Chondrocyte (in vitro differentiated cells): ENCODE measurements around the gene HUS1. TPM values are rescaled to one million over a fixed set of nuclear protein-coding genes. Genes with fewer than 3 reads are reported as not detected.

Experiments used
- DNase-seq: peaks from one replicate; pipeline ENCODE4 v3.0.0; 2021; ENCODE audit warnings: mixed read lengths, low spot score
- H3K27ac Mint-ChIP-seq: one replicate; pipeline ENCODE4 v1.8.0; 2021; ENCODE audit warnings: mild to moderate bottlenecking, moderate library complexity, mixed read lengths; ENCODE audit not compliant: unreplicated experiment
- H3K27me3 Mint-ChIP-seq: 2 replicates; pipeline ENCODE4 v1.8.0; 2021; ENCODE audit warnings: low read depth, mixed read lengths
- H3K36me3 Mint-ChIP-seq: 2 replicates; pipeline ENCODE4 v1.8.0; 2021; ENCODE audit warnings: low read depth, mixed read lengths
- H3K4me1 Mint-ChIP-seq: 2 replicates; pipeline ENCODE4 v1.8.0; 2021; ENCODE audit warnings: low read depth, mild to moderate bottlenecking, mixed read lengths
- H3K4me3 Mint-ChIP-seq: one replicate; pipeline ENCODE4 v1.8.0; 2021; ENCODE audit warnings: mild to moderate bottlenecking, moderate library complexity, mixed read lengths; ENCODE audit not compliant: unreplicated experiment
- H3K9me3 Mint-ChIP-seq: 2 replicates; pipeline ENCODE4 v1.8.0; 2021; ENCODE audit warnings: low read depth, mixed read lengths
- total RNA-seq: library from RNA; stranded (reverse); gene quantifications from 3 replicates; pipeline ENCODE4 v1.2.1, GENCODE V29; 2021
- TF ChIP-seq, protein P1 (sequence below): fragments of 200-600 bp; sonication (generic); IDR thresholded peaks from 2 replicates; pipeline ENCODE4 v1.5.0; 2021; ENCODE audit warnings: antibody characterized with exemption, mild to moderate bottlenecking, moderate library complexity

HUS1 gene
- total RNA-seq, 1 donor from 2014 or later = 29.0 TPM

DNA sequence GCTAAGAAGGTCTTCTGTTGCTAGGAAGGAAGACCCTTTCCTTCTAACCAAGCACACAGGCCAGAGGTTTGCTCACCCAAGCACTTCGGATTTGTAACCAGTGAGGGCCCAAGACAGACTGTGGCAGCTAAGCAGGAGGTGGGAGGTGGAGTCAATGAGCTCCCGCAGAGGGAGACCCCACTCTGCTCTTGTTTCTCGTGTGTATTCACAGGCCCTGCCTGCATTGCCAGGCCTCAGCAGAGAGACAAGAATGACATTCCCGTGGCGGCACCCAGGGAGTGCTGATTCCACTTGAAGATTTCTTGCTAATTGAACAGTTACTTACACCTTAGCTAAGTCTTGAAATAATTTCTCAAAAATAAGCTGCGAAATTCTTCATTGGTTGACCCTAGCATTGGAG is 44.6 kb downstream of the HUS1 start:
- Mint-ChIP-seq H3K4me3 (no peak overlapping the region), H3K36me3 (no peaks in the 10 kb centered on the region), H3K9me3 (no peaks in the 10 kb centered on the region), H3K27ac (no peak overlapping the region), H3K4me1 (peaks cover 45% of the 10 kb centered on the region), H3K27me3 (no peaks in the 10 kb centered on the region)
- no peak for DNase-seq
- TF ChIP-seq, protein P1, sequence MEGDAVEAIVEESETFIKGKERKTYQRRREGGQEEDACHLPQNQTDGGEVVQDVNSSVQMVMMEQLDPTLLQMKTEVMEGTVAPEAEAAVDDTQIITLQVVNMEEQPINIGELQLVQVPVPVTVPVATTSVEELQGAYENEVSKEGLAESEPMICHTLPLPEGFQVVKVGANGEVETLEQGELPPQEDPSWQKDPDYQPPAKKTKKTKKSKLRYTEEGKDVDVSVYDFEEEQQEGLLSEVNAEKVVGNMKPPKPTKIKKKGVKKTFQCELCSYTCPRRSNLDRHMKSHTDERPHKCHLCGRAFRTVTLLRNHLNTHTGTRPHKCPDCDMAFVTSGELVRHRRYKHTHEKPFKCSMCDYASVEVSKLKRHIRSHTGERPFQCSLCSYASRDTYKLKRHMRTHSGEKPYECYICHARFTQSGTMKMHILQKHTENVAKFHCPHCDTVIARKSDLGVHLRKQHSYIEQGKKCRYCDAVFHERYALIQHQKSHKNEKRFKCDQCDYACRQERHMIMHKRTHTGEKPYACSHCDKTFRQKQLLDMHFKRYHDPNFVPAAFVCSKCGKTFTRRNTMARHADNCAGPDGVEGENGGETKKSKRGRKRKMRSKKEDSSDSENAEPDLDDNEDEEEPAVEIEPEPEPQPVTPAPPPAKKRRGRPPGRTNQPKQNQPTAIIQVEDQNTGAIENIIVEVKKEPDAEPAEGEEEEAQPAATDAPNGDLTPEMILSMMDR = no peak

DNA sequence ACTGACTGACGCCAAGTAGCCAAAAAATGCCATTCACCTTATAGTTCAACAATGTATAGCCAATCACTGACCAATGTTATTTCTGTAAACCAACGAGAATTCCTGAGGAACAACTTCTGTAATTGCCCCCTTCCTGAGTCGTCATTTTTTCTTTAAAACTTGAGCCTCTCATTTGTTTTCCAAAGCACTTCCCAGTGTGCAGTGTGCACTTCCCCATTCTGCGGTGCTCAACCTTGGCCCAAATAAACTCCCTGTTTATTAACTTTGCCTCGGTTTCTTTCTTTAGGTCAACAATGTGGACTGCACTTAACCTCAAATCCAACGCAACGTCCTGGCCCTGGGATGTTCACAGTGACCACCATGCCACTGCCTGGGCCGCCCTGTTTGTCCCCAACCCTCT is 46.2 kb downstream of the HUS1 start:
- peaks cover 36% of the 10 kb centered on the region for H3K4me1 Mint-ChIP-seq
- TF ChIP-seq, protein P1 = no peak
- DNase-seq = no peak
- H3K27me3 Mint-ChIP-seq = no peaks in the 10 kb centered on the region
- no peak overlapping the region for H3K4me3 Mint-ChIP-seq
- no peaks in the 10 kb centered on the region for H3K9me3 Mint-ChIP-seq
- no peaks in the 10 kb centered on the region for H3K36me3 Mint-ChIP-seq
- H3K27ac Mint-ChIP-seq = no peak overlapping the region

- Mint-ChIP-seq H3K4me1 (peaks cover 35% of the 10 kb centered on the region), H3K9me3 (no peaks in the 10 kb centered on the region), H3K36me3 (no peaks in the 10 kb centered on the region), H3K4me3 (no peak overlapping the region), H3K27ac (peak overlapping the region; percentile 78), H3K27me3 (no peaks in the 10 kb centered on the region)
- TF ChIP-seq, protein P1 = no peak
- no peak for DNase-seq
These were observed 46.9 kb downstream of the HUS1 start for GRCh38 chr7:47932466-47933037.

DNA sequence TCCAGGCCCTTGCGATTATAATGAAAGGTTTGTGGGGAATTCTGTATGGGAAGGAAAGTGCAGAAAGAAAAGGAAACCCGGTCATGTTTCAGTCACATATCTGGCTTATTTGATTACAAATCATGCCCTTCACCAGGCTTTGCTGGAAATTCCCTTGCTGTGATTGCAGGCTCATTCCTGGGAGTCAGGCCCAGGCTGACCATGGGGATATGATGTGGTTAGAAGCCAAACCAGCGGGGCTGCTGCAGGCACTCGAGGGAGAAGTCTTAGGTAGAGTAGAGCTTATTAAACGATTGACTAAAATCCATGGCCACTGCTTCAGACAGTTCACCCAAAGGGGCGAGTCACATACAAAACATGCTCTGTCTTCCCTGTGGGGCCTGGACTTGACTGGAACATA is 47.4 kb downstream of the HUS1 start:
- no peaks in the 10 kb centered on the region for H3K36me3 Mint-ChIP-seq
- peaks cover 29% of the 10 kb centered on the region for H3K4me1 Mint-ChIP-seq
- H3K27me3 Mint-ChIP-seq = no peaks in the 10 kb centered on the region
- H3K4me3 Mint-ChIP-seq = no peak overlapping the region
- H3K27ac Mint-ChIP-seq = peak overlapping the region; percentile 78
- TF ChIP-seq, protein P1 = no peak
- H3K9me3 Mint-ChIP-seq = no peaks in the 10 kb centered on the region
- no peak for DNase-seq

- H3K4me1 Mint-ChIP-seq = peaks cover 25% of the 10 kb centered on the region
- peak overlapping the region; percentile 78 for H3K27ac Mint-ChIP-seq
- H3K4me3 Mint-ChIP-seq = no peak overlapping the region
- TF ChIP-seq, protein P1 = no peak
- H3K27me3 Mint-ChIP-seq = no peaks in the 10 kb centered on the region
- H3K9me3 Mint-ChIP-seq = no peaks in the 10 kb centered on the region
- DNase-seq = no peak
- H3K36me3 Mint-ChIP-seq = no peaks in the 10 kb centered on the region
These were observed 48.1 kb downstream of the HUS1 start for GRCh38 chr7:47931005-47932004.
